ENCODE data around the gene PPP3CA.

Gene PPP3CA

GRCh38 chr4:101033986-101034385 is 313.3 kb downstream of the PPP3CA start:
- DNase-seq (ENCODE audit: low read depth), result no peak
- TF ChIP-seq CTCF (IDR thresholded peaks at IDR 0.05; ENCODE audit: insufficient read depth, low read depth, low read length, missing control alignments), result no peak
- no peak overlapping the region for H3K4me3 ChIP-seq (ENCODE audit: low read length)

- H3K4me3 ChIP-seq (ENCODE audit: low read length), result no peak overlapping the region
- no peak for DNase-seq (ENCODE audit: low read depth)
- TF ChIP-seq CTCF (IDR thresholded peaks at IDR 0.05; ENCODE audit: insufficient read depth, low read depth, low read length, missing control alignments), result no peak
Measured at GRCh38 chr4:101032541-101032940, 314.8 kb downstream of the PPP3CA start.

GRCh38 chr4:101031971-101032370 is 315.4 kb downstream of the PPP3CA start:
- DNase-seq (ENCODE audit: low read depth), result no peak
- no peak overlapping the region for H3K4me3 ChIP-seq (ENCODE audit: low read length)
- no peak for TF ChIP-seq CTCF (IDR thresholded peaks at IDR 0.05; ENCODE audit: insufficient read depth, low read depth, low read length, missing control alignments)

GRCh38 chr4:101028886-101029285 is 318.4 kb downstream of the PPP3CA start:
- no peak for DNase-seq (ENCODE audit: low read depth)
- no peak for TF ChIP-seq CTCF (IDR thresholded peaks at IDR 0.05; ENCODE audit: insufficient read depth, low read depth, low read length, missing control alignments)
- H3K4me3 ChIP-seq (ENCODE audit: low read length), result no peak overlapping the region

GRCh38 chr4:101027721-101028120 is 319.6 kb downstream of the PPP3CA start:
- no peak for DNase-seq (ENCODE audit: low read depth)
- no peak for TF ChIP-seq CTCF (IDR thresholded peaks at IDR 0.05; ENCODE audit: insufficient read depth, low read depth, low read length, missing control alignments)
- H3K4me3 ChIP-seq (ENCODE audit: low read length), result no peak overlapping the region

- no peak overlapping the region for H3K4me3 ChIP-seq (ENCODE audit: low read length)
- TF ChIP-seq CTCF (IDR thresholded peaks at IDR 0.05; ENCODE audit: insufficient read depth, low read depth, low read length, missing control alignments), result no peak
- DNase-seq (ENCODE audit: low read depth), result no peak
Measured at GRCh38 chr4:101025755-101026154, 321.6 kb downstream of the PPP3CA start.

- H3K4me3 ChIP-seq (ENCODE audit: low read length), result no peak overlapping the region
- no peak for TF ChIP-seq CTCF (IDR thresholded peaks at IDR 0.05; ENCODE audit: insufficient read depth, low read depth, low read length, missing control alignments)
- DNase-seq (ENCODE audit: low read depth), result no peak
Measured at GRCh38 chr4:101022151-101023024, 324.9 kb downstream of the PPP3CA start.

Measured in epithelial cell of esophagus (primary cell).